GM12891 (cell line): ENCODE results near the gene UGCG.
"Not testable (repeated sequence)": the region's sequence is repeated elsewhere in the genome, so short reads cannot be mapped to it uniquely, and the experiment has no call there.

ENCODE experiments used
- DNase-seq: peaks from one replicate; pipeline ENCODE4 v3.0.0; 2011; ENCODE audit warnings: low spot score; ENCODE audit not compliant: insufficient read length
- FAIRE-seq: peaks from 2 replicates; lab custom pipeline; 2011; peaks lifted over from hg19 to GRCh38; lab: Jason Lieb, UNC
- PAX5 ChIP-seq: IDR thresholded peaks from 2 replicates; pipeline ENCODE4 v1.6.1; 2011; ENCODE audit warnings: low read length, moderate library complexity, mild to moderate bottlenecking; ENCODE audit not compliant: insufficient read depth, severe bottlenecking
- POLR2A ChIP-seq: IDR thresholded peaks from 2 replicates; pipeline ENCODE4 v1.6.1; 2011; ENCODE audit warnings: low read depth, low read length, control low read depth
- POLR2AphosphoS5 ChIP-seq: IDR thresholded peaks from 2 replicates; pipeline ENCODE4 v1.6.1; 2011; ENCODE audit warnings: low read depth, low read length, control low read depth
- POU2F2 ChIP-seq: IDR thresholded peaks from 2 replicates; pipeline ENCODE4 v1.6.1; 2011; ENCODE audit warnings: low read depth, mild to moderate bottlenecking, control low read depth, low read length, moderate library complexity
- SPI1 ChIP-seq: IDR thresholded peaks from 2 replicates; pipeline ENCODE4 v1.6.1; 2011; ENCODE audit warnings: low read depth, low read length, control low read depth
- TAF1 ChIP-seq: IDR thresholded peaks from 2 replicates; pipeline ENCODE4 v1.6.1; 2011; ENCODE audit warnings: low read depth, low read length, control low read depth

Gene UGCG

DNA sequence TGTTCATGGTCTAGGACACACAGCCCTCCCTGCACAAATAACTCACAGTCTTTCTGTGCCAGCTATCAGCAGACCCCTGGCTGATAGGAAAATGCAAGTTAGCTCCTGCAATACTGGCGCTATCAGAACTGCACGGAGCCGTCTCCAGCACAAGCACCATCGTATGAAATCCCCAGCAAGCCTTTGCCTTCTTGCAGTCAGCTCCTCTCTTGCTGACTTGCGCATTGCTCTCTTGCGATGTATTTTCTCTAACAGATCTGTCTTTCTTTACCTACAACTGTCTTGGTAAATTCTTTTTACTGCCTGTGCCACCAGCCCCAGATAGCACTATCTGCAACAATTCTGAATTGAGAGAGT lies 25.1 kb upstream of the UGCG start:
- TF ChIP-seq POU2F2 (no peak), SPI1 (no peak), TAF1 (no peak)
- FAIRE-seq (peak; percentile 50), DNase-seq (no peak)

DNA sequence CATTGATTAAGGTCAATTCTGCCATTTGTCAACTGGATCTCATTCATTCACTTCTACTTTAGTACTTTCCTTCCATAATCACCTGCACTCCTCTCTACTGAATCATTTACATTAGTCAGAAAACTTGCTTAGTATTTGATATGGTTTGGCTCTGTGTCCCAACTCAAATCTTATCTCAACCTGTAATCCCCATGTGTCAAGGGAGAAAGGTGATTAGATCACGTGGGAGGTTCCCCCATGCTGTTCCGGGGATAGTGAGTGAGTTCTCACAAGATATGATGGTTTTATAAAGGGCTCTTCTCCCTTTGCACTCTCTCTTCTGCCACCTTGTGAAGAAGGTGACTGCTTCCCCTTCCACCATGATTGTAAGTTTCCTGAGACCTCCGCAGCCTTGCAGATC lies 23.7 kb upstream of the UGCG start:
- TF ChIP-seq TAF1 (no peak), POLR2AphosphoS5 (no peak), SPI1 (no peak), POLR2A (no peak), PAX5 (no peak), POU2F2 (no peak)
- FAIRE-seq (no peak), DNase-seq (no peak)

DNA sequence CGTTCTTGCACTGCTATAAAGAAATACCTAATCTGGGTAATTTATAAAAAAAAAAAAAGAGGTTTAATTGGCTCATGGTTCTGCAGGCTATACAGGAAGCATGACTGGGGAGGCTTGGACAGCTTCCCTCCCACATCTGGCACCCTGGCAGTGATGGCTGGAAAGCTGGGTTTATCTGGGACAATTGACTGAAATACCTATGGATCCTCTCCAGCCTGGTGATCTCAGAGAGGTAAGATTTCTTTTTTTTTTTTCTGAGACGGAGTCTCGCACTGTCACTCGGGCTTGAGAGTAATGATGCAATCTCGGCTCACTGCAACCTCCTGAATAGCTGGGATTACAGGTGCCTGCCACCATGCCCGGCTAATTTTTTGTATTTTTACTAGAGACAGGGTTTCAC lies 22.7 kb upstream of the UGCG start:
- TF ChIP-seq POU2F2 (no peak), SPI1 (no peak), POLR2A (no peak), POLR2AphosphoS5 (no peak), TAF1 (no peak), PAX5 (no peak)
- no peak for DNase-seq
- no peak for FAIRE-seq

DNA sequence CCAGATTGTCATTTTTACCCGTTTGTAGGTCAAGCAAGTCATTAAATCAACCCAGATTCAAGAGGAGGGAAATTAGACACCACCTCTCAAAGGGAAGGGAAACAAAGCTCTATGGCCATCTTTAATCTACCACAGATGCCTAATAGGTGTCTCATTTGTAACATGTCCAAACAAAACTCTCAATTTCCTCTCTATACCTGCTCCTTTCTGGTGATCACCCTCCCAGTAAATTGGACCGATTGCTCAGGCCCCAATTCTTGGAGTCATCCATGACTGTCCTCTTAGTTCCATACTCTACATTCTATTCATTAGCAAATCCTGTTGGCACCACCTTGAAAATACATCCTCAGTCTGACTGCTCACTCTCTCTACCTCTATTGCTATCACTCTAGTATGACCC lies 22.1 kb upstream of the UGCG start:
- no peak for TF ChIP-seq POLR2AphosphoS5
- TF ChIP-seq POU2F2 = no peak
- TF ChIP-seq TAF1 = no peak
- TF ChIP-seq SPI1 = no peak
- no peak for TF ChIP-seq PAX5
- TF ChIP-seq POLR2A = no peak
- DNase-seq = no peak
- FAIRE-seq = no peak

DNA sequence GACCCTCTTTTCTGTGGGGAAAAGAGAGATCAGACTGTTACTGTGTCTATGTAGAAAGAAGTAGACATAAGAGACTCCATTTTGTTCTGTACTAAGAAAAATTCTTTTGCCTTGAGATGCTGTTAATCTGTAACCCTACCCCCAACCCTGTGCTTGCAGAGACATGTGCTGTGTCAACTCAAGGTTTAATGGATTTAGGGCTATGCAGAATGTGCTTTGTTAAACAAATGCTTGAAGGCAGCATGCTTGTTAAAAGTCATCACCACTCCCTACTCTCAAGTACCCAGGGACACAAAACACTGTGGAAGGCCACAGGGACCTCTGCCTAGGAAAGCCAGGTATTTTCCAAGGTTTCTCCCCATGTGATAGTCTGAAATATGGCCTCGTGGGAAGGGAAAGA lies 21.3 kb upstream of the UGCG start:
- not testable (repeated sequence) for FAIRE-seq

DNA sequence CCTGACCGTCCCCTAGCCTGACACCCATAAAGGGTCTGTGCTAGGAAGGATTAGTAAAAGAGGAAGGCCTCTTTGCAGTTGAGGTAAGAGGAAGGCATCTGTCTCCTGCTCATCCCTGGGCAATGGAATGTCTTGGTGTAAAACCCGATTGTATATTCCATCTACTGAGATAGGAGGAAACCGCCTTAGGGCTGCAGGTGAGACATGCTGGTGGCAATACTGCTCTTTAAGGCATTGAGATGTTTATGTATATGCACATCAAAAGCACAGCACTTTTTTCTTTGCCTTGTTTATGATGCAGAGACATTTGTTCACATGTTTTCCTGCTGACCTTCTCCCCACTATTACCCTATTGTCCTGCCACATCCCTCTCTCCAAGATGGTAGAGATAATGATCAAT lies 20.9 kb upstream of the UGCG start:
- FAIRE-seq = not testable (repeated sequence)

More for the DNA sequence above, 21.3 kb upstream of the UGCG start:
- DNase-seq = not testable (repeated sequence)

DNA sequence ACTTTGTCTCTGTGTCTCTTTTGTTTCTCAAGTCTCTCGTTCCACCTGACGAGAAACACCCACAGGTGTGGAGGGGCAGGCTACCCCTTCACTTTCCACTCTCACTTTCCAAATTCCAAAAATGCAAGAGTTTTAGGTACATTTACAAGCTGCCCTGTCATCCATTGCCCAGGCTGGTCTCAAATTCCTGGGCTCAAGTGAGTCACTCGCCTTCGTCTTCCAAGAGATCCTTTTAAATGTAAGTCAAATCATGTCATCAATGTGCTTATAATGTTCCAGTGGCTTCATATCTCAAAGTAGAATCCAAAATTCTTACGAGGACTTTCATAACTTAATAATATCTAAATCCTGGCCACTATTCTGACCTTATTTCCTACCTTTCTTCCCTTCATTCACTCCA lies 20.4 kb upstream of the UGCG start:
- DNase-seq (no peak), FAIRE-seq (no peak)
- no peak for TF ChIP-seq POLR2A
- TF ChIP-seq POU2F2 = no peak
- TF ChIP-seq PAX5 = no peak
- TF ChIP-seq TAF1 = no peak
- TF ChIP-seq POLR2AphosphoS5 = no peak
- no peak for TF ChIP-seq SPI1

More for the DNA sequence above, 20.9 kb upstream of the UGCG start:
- DNase-seq = not testable (repeated sequence)

DNA sequence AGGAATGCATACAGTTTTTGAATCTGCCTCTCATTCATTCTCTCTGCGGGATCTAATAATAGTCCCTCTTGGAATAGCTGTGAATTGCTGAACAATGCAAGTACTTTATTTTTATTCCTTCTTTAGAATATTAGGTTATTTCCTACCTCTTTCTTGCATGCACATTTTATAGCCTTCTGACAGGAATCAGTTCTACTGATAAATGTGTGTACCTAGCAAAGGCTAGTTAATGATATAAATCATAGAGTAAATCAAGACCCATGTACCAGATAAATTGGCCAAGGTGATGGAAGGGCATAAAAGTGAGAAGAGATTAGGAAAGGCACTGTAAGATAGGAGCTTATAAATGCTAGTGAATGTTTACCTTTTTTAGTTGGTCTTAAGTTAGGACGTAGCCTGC lies 19.2 kb upstream of the UGCG start:
- FAIRE-seq (no peak), DNase-seq (no peak)
- no peak for TF ChIP-seq POLR2AphosphoS5
- no peak for TF ChIP-seq TAF1
- no peak for TF ChIP-seq PAX5
- no peak for TF ChIP-seq POLR2A
- TF ChIP-seq POU2F2 = no peak
- no peak for TF ChIP-seq SPI1

DNA sequence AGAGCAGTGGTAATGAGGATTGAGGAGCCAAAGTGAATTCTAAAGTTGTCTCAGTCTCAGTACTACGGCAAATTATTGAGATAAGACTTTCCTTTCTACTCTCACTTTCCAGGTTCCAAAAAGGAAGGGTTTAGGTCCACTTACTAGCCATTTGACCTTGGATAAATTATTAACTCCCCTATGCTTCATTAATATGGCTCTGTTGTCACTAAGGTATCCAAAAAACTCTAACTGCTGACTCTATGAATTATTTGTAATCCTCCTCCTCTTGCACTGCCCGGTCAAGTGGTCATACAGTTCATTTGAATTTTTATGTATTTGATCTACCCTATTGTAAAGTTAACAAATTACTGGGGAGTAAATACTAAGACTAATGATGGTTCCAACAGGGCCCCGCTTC lies 17.7 kb upstream of the UGCG start:
- no peak for FAIRE-seq
- DNase-seq = no peak
- no peak for TF ChIP-seq POLR2A
- no peak for TF ChIP-seq POU2F2
- TF ChIP-seq PAX5 = no peak
- no peak for TF ChIP-seq SPI1
- no peak for TF ChIP-seq TAF1

DNA sequence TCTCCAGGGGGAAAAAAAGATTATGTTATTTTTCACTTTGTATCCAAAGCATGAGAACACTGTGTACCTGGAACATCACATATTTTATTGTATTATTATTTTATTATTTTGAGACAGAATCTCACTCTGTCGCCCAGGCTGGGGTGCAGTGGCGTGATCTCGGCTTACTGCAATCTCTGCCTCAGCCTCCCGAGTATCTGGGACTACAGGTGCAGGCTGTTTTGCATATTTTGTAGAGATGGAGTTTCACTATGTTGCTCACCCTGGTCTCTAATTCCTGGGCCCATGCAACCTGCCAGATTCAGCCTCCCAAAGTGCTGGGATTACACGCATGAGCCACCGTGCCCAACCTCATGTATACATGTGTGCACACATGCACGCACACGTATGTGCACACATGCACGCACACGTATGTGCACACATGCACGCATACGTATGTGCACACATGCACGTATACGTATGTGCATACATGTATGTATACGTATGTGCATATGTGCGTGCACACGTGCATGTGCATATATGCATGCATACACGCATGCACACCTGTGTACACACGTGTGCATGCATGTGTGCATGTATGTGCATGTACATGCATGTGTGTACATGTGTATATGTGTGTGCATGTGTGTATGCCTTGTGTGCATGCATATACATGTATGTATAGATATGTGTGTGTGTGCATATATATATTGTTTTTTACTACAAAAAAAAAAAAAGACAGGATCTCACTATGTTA lies 9.5 kb upstream of the UGCG start:
- FAIRE-seq (peak; percentile 79), DNase-seq (no peak)
- TF ChIP-seq PAX5 = no peak
- TF ChIP-seq POLR2A = no peak
- no peak for TF ChIP-seq POLR2AphosphoS5
- no peak for TF ChIP-seq TAF1
- TF ChIP-seq SPI1 = no peak

DNA sequence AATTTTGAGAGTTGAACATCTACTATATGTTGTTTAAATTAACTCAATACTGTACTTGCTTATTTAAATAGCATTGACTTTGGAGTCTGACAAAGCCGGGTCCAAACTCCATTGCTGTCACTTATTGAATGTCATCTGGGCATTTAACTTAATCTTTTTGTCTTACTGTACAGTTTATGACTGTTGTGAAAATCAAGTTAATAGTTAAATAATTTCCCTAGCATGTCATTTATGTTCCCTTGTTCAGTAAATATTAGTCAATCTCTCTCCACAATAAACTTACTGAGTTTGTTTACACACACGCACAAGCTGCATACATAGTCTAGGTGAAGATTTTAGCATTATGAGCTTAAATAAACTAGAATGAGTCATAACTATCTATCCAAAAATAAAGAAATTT lies 6.3 kb upstream of the UGCG start:
- FAIRE-seq (no peak), DNase-seq (no peak)
- no peak for TF ChIP-seq TAF1
- no peak for TF ChIP-seq POLR2A

DNA sequence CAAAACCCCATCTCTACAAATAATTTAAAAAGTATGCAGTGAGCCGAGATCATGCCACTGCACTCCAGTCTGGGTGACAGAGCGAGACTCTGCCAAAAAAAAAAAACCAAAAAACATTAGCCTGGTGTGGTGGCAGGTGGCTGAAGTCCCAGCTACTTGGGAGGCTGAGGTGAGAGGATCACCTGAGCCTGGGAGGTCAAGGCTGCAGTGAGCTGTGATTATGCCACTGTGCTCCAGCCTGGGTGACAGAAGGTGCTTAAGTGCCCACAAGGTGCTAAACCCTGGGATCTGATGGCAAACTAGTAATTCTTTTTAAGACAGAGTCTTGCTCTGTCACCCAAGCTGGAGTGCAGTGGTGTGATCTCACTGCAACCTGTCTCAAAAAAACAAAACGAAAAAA lies 5.7 kb upstream of the UGCG start:
- FAIRE-seq, DNase-seq: not testable (repeated sequence)
